EL (cell line): Measurements from ENCODE around the gene SLC35A5.

Experiments used
- DNase-seq: peaks from one replicate; pipeline ENCODE4 v3.0.0-alpha.2; 2016

SLC35A5 gene

DNA sequence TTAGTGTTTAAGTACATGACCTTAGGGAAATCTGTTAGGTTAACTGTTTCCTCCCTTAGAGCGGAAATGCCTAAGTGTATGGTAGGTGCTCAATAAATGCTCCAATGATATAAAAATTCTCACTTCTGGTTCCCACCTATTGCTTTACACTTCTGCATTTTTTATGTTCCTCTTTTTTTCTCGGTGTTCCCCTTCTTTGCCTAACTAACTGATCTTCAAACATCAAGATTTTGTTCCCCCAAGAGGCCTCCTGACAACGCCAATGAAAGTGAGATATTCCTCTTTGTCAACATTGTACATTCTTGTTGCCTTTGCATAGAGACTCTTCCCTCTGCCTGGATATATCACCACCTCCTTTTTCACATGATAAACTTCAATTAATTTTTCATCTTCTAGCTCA is 17.4 kb downstream of the SLC35A5 start:
- no peak for DNase-seq

DNA sequence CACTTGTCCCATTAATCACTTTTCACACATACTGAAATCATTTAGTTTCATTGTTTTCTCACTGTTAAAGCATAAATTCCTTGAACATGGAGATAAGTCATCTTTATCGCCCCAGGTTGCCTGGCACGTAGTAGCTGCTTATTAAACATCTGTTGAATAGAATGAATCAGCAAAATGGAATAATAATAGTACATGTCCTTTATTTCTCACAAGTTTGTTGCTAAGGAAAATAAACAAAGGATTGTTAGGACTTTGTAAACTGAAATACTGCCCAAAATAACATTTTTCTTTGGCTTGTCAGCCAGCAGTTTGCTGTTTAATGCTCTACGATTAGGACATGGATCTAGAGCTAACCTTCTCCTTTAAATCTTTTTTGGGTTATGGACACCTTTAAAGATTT is 17.9 kb downstream of the SLC35A5 start:
- peak; percentile 33 for DNase-seq

DNA sequence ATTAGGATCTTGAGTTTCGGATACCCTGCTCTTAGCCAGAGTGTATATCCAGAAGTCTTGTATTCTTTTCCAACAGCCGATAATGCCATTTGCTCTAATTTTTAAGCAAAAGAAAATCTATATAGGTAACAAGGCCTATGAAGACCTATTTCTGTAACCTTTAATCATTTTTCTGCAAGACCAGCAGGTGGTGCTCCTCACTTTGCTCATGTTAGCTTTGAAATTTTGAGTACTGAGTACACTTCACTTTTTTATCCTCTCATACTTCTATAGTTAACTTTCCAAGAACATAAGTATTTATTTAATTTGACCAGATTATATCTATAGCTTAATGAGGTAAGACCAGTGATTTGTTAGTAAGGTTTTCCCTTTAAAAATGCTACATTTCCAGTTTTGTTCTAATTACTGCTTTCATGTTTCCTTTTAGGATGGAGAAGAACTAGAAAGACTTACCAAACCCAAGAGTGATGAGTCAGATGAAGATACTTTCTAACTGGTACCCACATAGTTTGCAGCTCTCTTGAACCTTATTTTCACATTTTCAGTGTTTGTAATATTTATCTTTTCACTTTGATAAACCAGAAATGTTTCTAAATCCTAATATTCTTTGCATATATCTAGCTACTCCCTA is 20.5 kb downstream of the SLC35A5 start:
- DNase-seq: peak; percentile 63

DNA sequence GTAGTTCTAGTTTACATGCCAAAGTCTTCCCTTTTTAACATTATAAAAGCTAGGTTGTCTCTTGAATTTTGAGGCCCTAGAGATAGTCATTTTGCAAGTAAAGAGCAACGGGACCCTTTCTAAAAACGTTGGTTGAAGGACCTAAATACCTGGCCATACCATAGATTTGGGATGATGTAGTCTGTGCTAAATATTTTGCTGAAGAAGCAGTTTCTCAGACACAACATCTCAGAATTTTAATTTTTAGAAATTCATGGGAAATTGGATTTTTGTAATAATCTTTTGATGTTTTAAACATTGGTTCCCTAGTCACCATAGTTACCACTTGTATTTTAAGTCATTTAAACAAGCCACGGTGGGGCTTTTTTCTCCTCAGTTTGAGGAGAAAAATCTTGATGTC is 21.3 kb downstream of the SLC35A5 start:
- DNase-seq: no peak

DNA sequence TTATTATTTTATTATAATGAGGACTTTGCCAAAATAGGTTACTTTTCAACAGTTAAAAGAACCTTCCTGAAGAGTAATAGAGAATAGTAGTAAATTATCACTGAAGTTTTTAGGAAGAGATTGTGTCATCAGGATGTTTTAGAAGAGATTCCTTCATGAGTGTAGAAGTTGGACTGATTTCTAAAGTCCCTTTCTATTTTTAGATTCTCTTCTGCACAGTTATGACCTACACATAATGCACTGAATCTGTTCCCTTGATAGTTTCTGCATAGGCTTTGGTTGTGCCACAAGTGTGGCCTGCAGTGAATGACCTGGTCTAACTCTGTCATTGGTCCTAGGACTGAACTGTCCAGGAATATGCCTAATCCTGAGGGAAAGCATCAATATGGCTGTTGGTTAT is 23.9 kb downstream of the SLC35A5 start:
- DNase-seq: no peak

DNA sequence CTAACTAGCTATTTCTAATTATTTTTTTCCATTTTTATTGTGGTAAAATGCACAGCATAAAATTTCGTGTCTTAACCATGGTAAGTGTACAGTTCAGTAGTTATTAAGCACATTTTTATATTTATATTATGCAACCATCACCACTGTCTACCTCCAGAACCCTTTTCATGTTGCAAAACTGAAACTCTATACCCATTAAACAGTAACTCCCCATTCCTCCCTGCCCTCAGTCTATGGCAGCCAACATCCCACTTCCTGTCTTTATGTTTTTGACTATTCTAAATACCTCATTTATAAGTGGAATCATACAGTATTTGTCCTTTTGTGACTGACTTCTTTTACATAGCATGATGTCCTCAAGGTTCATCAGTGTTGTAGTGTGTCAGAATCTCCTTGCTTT is 25.5 kb downstream of the SLC35A5 start:
- DNase-seq: no peak

DNA sequence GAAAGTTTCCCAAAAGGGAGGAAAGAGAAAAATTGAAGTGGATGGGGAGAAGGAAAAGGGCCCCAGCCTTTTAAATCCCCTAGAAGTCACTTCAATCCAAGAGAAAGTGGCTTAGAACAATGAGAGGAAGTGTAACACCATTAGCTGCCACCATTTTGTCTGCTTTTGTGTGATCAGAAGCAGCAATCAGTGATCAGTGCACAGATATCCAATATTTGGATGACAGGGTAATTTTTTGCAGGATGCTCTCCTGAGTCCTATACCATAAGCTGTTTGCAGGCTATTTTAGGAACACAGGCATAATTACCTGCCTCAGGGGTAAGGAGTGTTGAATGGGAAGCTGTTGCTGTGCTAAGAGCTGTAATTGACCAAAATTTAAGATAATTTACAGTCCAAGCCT is 31.4 kb downstream of the SLC35A5 start:
- no peak for DNase-seq

DNA sequence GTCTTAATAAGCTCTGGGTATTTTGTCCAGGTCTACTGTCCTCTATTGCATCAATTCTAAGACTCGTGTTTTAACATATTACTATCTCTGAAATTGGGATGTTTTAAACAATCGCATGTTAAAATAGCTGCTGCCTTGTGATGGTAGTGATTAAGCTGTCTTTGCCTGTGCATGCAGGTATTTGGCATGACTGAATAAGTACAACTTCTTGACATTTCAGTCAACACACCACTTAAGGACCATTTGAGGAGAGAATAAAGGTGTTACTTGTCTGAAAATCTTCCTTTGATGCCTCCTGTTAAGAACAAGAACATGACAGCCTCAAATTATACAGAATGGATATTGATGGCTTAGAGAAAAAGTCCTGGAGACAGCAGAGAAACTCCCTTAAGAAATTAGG is 33.0 kb downstream of the SLC35A5 start:
- DNase-seq: no peak

DNA sequence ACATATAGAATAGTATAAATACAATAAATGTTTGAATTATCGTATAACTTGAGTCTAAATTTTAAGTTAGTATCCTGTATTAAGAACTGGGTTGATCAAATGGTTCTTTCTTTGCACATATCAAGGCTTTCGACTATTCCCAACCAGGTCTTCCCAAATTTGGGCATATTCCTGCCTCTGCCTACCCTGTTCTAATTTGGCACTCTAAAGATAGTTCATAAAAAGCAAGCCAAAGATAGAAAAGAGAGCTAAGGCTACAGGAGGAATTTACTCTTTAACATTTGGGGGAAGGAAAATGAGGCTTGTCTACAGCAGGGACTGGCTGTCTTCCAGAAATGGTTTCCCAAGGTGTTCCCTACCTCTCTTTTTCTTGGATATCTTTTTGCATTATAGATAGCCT is 36.1 kb downstream of the SLC35A5 start:
- no peak for DNase-seq

DNA sequence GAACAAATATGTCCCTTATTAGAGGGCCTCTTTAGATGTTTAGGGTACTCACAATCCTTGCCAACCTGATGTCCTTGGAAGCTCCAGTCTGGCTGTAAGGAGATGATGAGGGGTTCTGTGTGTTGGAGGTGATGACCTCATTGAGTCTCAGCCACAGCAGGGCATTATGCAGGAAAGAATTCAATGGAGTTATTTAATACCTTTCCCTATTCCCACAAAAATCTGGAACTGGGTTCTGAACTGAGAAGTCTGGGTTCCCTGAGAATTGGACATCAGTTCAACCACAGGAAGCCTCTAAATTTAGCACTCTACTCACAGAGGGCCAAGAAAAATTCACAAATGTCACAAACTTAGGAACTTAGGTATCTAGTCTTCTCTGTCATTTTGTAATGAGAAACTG is 36.9 kb downstream of the SLC35A5 start:
- peak; percentile 3 for DNase-seq

DNA sequence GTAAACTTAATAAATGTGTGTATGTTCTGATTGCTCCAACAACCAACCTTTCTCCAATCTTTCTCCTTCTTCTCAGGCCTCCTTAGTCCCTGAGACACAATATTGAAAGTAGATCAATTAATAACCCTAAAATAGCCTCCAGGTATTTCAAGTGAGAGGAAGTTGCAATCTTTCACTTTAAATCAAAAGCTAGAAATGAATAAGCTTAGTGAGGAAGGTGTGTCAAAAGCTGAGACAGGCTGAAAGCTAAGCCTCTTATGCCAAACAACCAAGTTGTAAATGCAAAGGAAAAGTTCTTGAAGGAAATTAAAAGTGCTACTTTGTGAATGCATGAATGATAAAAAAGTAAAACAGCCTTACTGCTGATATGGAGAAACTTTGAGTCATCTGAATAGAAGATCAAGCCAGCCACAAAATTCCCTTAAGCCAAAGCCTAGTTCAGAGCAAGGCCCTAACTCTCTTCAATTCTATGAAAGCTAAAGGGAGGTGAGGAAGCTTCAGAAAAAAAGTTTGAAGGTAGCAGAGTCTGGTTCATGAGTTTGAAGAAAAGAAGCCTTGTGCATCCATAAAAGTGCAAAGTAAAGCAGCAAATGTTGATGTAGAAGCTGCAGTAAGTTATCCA is 40.5 kb downstream of the SLC35A5 start:
- no peak for DNase-seq

DNA sequence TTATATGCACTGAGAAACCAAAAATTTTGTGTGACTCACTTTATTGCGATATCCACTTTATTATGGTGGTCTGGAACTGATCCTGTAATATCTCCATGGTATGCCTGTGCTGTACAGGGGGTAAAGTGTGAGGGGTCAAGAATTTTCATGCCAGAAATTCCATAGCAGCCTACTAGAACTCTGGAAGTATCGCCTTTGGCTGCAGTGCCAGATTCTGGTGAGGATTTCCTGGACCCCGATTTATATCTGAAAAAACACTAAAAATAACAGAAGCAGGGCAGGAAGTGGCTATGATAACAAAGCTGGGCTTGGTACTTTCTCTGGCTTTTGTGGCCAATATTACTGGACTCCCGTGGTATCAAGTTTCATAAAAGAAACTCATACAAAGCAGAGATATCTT is 42.7 kb downstream of the SLC35A5 start:
- DNase-seq: peak; percentile 97

DNA sequence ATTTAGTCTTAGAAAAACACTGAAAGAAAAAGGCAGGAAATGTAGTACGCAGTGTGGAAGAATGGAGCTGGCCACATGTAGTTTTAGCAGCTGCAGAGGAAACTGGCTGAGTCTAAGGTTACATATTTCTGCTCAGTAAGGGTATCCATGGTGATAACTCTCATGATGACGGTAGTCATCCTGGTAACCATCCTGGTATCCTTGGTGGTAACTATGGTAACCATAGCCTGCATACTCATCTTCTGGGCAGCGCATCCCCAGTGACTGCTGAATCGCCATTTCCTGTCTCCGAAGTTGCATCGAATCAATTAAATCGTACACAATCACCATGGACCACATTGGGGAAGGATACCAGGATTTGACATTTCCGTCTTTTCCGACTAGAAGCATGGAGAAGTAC is 43.4 kb downstream of the SLC35A5 start:
- peak; percentile 93 for DNase-seq

DNA sequence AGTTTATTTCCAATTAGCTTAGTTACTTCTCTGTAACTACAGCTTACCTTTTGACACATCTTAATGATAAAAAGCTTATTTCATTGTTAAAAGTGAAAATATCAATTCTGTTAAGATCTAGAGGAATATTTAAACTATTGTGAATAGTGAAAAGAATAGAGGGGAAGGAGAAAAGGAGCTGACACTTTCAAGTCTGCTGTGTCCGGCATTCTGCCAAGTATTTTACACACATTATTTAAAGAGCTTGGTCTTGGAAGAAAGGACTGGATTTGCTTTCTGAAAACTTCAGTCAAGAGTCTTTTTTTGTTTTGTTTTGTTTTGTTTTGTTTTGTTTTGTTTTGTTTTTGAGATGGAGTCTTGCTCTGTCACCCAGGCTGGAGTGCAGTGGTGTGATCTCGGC is 44.3 kb downstream of the SLC35A5 start:
- no peak for DNase-seq

DNA sequence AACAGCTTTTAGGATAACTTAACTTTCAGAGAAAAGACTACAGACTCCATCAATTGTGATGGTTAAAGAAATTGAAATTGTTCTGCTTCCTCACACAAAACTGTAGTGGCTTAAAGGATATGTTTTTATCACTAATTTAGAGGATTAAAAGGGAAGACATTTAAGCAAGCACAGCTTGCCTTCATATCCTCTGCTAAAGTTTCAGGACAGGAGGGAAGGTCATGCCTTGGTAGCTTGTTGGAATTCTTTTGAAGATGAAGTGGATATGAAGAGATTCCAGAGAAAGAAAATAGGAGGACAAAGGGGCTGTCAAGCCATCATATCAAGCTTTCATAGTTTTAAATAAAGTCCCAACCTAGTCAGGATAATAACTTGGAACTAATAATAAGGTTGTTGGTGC is 46.0 kb downstream of the SLC35A5 start:
- DNase-seq: no peak

DNA sequence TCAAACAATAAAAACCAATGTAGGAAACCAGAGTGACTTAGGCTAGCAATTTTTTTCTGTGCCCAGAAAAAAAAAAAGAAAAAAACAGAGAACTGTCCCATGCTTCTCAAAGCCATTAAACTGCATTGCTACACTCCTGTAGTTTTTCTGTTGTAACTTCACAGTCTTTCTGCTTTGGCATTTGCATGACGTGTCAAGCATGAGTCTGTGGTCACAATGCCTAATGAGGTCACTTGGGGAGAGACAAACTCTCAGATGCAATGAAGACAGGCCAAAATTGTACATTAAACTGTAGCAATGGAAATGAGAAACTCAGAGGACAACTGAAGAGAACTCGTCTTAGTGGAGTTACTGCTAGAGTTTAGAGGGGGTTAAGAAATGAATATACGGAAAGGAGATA is 48.3 kb downstream of the SLC35A5 start:
- peak; percentile 70 for DNase-seq

DNA sequence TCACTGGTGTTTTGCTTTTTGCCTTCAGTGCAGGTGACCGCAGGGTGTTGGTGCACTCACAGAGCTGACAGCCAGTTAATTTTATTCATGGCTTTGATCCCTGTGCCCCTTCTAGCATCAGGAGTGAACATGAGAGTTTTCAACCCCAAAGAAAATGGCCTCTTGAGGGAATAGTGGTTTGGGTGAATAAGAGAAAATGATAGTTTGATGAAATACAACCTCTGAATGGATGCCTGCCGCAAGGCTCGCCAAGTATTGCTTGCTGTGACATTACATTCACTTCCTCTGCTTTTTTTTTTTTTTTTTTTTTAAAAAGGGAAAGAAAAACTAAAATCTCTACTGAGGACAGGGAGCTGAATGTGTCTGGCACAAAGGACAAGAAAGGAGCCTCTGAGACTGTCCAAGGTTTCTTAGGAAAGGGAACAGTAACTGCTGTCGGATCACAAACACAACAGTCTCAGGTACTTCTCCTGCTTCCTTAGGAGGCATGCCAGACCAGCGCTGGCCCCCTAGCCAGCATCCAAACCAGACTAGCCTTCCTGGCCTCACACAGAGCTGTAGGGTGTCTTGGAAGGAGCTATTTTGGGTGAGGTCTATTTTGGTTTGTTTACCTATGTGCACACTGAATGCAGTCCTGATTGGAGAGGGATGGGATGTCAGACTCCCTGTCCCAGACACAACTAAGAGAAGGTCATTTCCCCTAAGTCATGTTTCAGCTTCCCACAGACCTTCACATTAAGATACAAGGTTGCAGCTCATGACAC is 50.1 kb downstream of the SLC35A5 start:
- no peak for DNase-seq

DNA sequence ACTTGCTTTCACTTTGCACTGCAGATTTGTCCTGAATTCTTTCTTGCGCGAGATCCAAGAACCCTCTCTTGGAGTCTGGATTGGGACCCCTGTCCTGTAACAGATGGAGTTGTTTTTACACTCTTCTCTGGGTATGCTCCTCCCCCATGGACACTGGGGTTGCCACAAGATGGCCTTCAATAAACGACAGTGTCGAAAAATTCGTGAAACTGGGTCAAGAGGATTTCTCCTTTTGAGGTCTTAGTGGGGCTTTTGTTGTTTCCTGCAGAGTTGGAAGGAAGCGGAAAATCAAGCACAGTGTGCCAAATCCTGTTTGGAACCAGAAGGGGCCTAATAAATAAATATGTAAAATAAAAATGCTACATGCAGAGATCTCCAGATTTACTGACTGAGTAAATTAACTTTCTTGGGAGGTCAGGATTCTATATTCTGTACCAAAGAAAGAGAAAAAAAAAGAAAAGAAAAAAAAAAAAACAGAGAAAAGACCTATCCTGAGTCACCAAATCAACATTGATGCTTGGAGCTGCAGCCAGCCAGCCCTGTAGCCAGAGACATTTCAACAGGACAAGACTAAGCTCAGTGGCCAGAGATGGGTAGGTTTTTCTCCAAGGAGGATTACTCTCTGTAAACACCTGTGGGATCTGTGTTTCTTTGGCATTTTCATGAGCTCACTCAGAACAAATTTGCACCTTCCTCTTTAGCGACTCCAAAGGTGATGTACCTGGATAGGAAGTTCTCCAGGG is 54.3 kb downstream of the SLC35A5 start:
- no peak for DNase-seq

DNA sequence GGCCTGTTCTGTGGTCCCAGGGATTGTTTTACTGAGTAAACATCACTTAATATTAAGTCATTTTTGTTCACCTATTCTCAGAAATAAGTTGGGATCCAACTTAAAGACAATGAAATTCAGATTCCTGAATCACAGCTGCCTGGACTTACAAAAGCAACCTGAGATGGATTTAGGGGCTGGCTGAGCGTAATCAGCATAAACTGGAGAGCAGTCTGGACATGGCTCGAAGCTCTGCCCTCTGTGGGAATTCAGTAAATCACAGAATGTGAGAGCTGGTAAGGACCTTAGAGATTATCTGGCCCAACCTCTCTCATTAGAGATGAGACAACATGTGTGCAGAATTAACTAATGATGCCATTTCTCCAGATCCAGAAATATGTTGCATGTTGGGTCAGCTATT is 55.4 kb downstream of the SLC35A5 start:
- DNase-seq: no peak

DNA sequence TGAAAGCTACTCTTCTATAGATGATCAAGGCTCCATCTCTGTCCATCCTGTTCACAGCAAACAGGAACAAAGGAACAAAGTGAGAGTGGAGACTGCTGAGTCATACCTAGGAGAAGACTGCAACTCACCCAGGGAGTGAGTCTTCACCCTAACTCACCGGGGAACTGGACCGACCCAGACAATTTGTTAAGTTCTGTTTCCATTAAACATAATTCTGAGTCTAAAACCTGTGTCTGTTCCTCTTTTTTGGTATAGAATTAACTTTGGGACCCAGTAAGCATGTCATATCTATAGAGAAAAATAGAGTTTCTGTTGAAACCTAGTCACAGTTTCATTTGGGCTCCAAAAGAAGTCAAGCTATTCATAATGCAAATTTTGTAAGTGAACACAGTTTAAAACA is 57.5 kb downstream of the SLC35A5 start:
- DNase-seq: peak; percentile 37

DNA sequence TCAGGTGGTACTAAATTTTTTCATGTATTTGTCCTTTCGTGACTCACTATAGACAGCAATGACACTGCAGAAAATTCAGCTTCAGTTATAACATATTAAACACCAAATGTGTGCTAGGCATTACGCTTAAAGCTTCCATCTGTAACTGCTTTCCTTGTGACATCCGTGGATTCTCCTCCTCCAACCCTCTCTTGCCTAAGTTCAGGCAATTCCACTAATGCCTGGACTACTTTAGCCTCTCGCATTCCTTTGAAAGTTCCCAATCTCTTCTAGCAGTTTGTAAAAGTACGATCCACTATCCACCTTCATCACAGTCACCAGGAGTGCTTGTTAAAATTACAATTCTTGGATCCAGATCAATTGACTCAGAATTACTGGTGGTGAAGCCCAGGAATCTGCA is 61.4 kb downstream of the SLC35A5 start:
- DNase-seq: no peak

DNA sequence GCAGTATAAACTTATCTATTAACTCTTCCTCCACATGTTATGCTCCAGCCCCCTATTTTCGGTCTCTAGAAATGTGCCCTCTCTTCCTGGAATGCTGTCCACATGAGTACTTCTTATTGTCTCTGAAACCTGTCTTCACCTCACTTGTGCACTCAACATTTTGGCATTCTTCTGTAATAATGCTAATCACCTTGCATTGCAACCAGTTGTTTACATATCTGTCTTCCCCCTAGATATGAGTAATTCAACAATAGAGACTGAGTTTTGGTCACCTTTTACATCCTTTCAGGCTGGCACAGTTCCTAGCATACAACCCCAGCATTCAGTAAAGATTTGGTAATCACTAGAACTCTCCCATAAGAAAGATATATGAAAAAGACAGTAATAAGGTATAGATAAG is 61.9 kb downstream of the SLC35A5 start:
- no peak for DNase-seq

DNA sequence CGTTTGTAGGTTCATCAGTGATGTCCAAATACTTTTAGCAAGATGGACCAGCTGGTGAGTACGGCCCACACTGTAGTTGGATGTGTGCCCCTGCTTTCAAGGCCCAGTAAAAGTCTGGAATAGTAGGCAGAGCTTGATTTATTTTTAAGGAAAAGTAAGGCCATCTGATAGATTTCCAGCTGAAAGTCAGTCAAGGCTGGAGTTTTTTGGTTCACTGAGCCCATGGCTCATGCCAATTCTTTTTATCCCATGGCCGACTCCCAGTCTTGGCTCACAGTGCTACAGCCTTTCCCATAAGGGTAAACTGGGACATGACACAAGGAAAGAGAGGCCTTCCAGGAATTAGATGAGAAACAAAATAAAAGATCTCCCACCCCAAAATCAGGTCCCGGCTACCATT is 65.6 kb downstream of the SLC35A5 start:
- DNase-seq: no peak
